HL-60 (cell line): ENCODE results near the gene COTL1.

Source experiments
- GABPA ChIP-seq: IDR thresholded peaks from 2 replicates; pipeline ENCODE4 v1.6.1; 2012; ENCODE audit warnings: low read depth
- POLR2AphosphoS5 ChIP-seq: IDR thresholded peaks from 2 replicates; pipeline ENCODE4 v1.6.1; 2012; ENCODE audit warnings: low read depth
- SPI1 ChIP-seq: IDR thresholded peaks from 2 replicates; pipeline ENCODE4 v1.6.1; 2012; ENCODE audit warnings: low read depth, mild to moderate bottlenecking, borderline replicate concordance
- TF ChIP-seq, protein P1 (sequence below): IDR thresholded peaks from one replicate; pipeline ENCODE4 v1.5.1; 2011; ENCODE audit warnings: low read length, control low read depth, inconsistent platforms; ENCODE audit not compliant: insufficient read depth
- TF ChIP-seq, protein P2 (sequence below): IDR thresholded peaks from 2 replicates; pipeline ENCODE4 v1.6.1; 2012; ENCODE audit warnings: low read depth; ENCODE audit not compliant: insufficient replicate concordance

DNA sequence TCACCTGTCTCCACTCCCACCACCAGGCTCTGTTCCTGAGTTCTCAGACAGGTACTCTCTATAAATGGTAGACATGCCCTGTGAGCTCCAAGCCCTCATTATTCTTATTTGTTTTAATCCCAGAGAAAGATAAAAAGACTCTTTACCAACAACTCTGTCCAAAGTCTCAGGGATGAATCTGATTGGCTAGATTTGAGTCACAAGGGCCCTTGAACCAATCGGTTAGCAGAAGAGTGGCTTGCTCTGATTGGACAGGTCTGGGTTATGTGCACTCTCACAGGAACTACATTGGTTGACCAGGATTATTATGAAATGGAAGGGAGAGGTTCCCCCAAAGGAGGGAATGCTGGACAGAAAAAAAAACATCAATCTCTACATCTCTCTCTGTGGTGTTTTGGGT, 7.5 kb downstream of the COTL1 start:
- no peak for TF ChIP-seq POLR2AphosphoS5
- TF ChIP-seq, protein P1, sequence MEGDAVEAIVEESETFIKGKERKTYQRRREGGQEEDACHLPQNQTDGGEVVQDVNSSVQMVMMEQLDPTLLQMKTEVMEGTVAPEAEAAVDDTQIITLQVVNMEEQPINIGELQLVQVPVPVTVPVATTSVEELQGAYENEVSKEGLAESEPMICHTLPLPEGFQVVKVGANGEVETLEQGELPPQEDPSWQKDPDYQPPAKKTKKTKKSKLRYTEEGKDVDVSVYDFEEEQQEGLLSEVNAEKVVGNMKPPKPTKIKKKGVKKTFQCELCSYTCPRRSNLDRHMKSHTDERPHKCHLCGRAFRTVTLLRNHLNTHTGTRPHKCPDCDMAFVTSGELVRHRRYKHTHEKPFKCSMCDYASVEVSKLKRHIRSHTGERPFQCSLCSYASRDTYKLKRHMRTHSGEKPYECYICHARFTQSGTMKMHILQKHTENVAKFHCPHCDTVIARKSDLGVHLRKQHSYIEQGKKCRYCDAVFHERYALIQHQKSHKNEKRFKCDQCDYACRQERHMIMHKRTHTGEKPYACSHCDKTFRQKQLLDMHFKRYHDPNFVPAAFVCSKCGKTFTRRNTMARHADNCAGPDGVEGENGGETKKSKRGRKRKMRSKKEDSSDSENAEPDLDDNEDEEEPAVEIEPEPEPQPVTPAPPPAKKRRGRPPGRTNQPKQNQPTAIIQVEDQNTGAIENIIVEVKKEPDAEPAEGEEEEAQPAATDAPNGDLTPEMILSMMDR: no peak
- TF ChIP-seq, protein P2, sequence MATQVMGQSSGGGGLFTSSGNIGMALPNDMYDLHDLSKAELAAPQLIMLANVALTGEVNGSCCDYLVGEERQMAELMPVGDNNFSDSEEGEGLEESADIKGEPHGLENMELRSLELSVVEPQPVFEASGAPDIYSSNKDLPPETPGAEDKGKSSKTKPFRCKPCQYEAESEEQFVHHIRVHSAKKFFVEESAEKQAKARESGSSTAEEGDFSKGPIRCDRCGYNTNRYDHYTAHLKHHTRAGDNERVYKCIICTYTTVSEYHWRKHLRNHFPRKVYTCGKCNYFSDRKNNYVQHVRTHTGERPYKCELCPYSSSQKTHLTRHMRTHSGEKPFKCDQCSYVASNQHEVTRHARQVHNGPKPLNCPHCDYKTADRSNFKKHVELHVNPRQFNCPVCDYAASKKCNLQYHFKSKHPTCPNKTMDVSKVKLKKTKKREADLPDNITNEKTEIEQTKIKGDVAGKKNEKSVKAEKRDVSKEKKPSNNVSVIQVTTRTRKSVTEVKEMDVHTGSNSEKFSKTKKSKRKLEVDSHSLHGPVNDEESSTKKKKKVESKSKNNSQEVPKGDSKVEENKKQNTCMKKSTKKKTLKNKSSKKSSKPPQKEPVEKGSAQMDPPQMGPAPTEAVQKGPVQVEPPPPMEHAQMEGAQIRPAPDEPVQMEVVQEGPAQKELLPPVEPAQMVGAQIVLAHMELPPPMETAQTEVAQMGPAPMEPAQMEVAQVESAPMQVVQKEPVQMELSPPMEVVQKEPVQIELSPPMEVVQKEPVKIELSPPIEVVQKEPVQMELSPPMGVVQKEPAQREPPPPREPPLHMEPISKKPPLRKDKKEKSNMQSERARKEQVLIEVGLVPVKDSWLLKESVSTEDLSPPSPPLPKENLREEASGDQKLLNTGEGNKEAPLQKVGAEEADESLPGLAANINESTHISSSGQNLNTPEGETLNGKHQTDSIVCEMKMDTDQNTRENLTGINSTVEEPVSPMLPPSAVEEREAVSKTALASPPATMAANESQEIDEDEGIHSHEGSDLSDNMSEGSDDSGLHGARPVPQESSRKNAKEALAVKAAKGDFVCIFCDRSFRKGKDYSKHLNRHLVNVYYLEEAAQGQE: no peak
- TF ChIP-seq GABPA: no peak
- TF ChIP-seq SPI1: no peak
